Smooth muscle cell (in vitro differentiated cells): Measurements from ENCODE around the gene CORIN. TPM values are rescaled to one million over a fixed set of nuclear protein-coding genes. Genes with fewer than 3 reads are reported as not detected.

ENCODE experiments used
- DNase-seq: peaks from one replicate; lab custom pipeline; 2025; ENCODE audit not compliant: unreplicated experiment; lab: John Stamatoyannopoulos, UW
- H2AFZ ChIP-seq: fragments of 200-600 bp; sonication (generic); 2 replicates; pipeline ENCODE4 v1.6.0; 2016; ENCODE audit warnings: antibody characterized with exemption, low read depth, mild to moderate bottlenecking
- H3F3A ChIP-seq: fragments of 200-600 bp; sonication (generic); 2 replicates; pipeline ENCODE4 v1.6.0; 2017; ENCODE audit warnings: antibody characterized with exemption, low read depth
- H3K27ac ChIP-seq: fragments of 200-600 bp; sonication (generic); 2 replicates; pipeline ENCODE4 v1.5.1; 2016; ENCODE audit warnings: low read depth, mild to moderate bottlenecking
- H3K27me3 ChIP-seq: fragments of 200-600 bp; sonication (generic); 2 replicates; pipeline ENCODE4 v1.6.1; 2016; ENCODE audit warnings: low read depth, mild to moderate bottlenecking
- H3K36me3 ChIP-seq: fragments of 200-600 bp; sonication (generic); 2 replicates; pipeline ENCODE4 v1.5.1; 2016; ENCODE audit warnings: low read depth
- H3K4me1 ChIP-seq: fragments of 200-600 bp; sonication (generic); 2 replicates; pipeline ENCODE4 v1.5.1; 2016; ENCODE audit warnings: low read depth
- H3K4me2 ChIP-seq: fragments of 200-600 bp; sonication (generic); 2 replicates; pipeline ENCODE4 v1.6.0; 2016; ENCODE audit warnings: mild to moderate bottlenecking
- H3K4me3 ChIP-seq: fragments of 200-600 bp; sonication (generic); 2 replicates; pipeline ENCODE4 v1.5.1; 2016; ENCODE audit warnings: mild to moderate bottlenecking
- H3K79me2 ChIP-seq: fragments of 200-600 bp; sonication (generic); 2 replicates; pipeline ENCODE4 v1.6.0; 2016; ENCODE audit warnings: low read depth, mild to moderate bottlenecking
- H3K9ac ChIP-seq: fragments of 200-600 bp; sonication (generic); 2 replicates; pipeline ENCODE4 v1.6.0; 2016; ENCODE audit warnings: low read depth
- H3K9me3 ChIP-seq: fragments of 200-600 bp; sonication (generic); replicated peaks from 2 replicates; pipeline ENCODE4 v1.5.1; 2016; ENCODE audit warnings: low read depth
- H4K20me1 ChIP-seq: fragments of 200-600 bp; sonication (generic); 2 replicates; pipeline ENCODE4 v1.6.0; 2016; ENCODE audit warnings: low read depth
- CTCF ChIP-seq: fragments of 200-600 bp; sonication (generic); IDR thresholded peaks from 2 replicates; pipeline ENCODE4 v1.5.1; 2017; ENCODE audit warnings: borderline replicate concordance, mild to moderate bottlenecking, antibody characterized with exemption; ENCODE audit not compliant: insufficient read depth, poor library complexity, severe bottlenecking
- WGBS: methylation state at CpG from one replicate; pipeline ENCODE4 v1.1.7; 2016; ENCODE audit warnings: low lambda C conversion rate; 5-methylcytosine and 5-hydroxymethylcytosine counted together
- polyA plus RNA-seq: library from polyadenylated mRNA; unstranded; fragments of >200 nt; fragmentation: Nextera tagmentation; extraction: Ambion mirVana; gene quantifications from 2 replicates; pipeline ENCODE4 v1.2.1, GENCODE V29; 2016
- total RNA-seq: library from RNA; depleted of rRNA; stranded (reverse); fragments of >200 nt; gene quantifications from 2 replicates; pipeline ENCODE4 v1.2.3, GENCODE V29; 2014

The CORIN gene
- total and polyA plus RNA-seq, 2 experiments from 2014 or later: 0.27 to 1.8 TPM

- WGBS: 13% methylated on average over 7 of the region's 7 CpGs
- Histone ChIP-seq H3K27me3 (no peaks in the 10 kb centered on the region), H3K4me2 (peak overlapping the region; percentile 51), H3K27ac (peak overlapping the region; percentile 49), H3K9ac (peak overlapping the region; percentile 2), H3K4me3 (no peak overlapping the region), H4K20me1 (no peaks in the 10 kb centered on the region), H2AFZ (no peak overlapping the region), H3K79me2 (no peaks in the 10 kb centered on the region), H3K4me1 (peaks cover 6% of the 10 kb centered on the region), H3K9me3 (no peaks in the 10 kb centered on the region), H3K36me3 (no peaks in the 10 kb centered on the region), H3F3A (no peaks in the 10 kb centered on the region)
- DNase-seq: no peak
- no peak for TF ChIP-seq CTCF
These were observed 13.0 kb downstream of the CORIN start for GRCh38 chr4:47824840-47825239.

GRCh38 chr4:47819178-47819577 is 18.7 kb downstream of the CORIN start:
- Histone ChIP-seq H3K27ac (no peak overlapping the region), H2AFZ (no peak overlapping the region), H3K79me2 (no peaks in the 10 kb centered on the region), H4K20me1 (no peaks in the 10 kb centered on the region), H3K4me1 (no peaks in the 10 kb centered on the region), H3F3A (no peaks in the 10 kb centered on the region), H3K4me3 (no peak overlapping the region), H3K36me3 (no peaks in the 10 kb centered on the region), H3K4me2 (no peak overlapping the region), H3K9ac (no peak overlapping the region), H3K27me3 (no peaks in the 10 kb centered on the region), H3K9me3 (no peaks in the 10 kb centered on the region)
- no peak for DNase-seq
- WGBS: 87% methylated on average over 1 of the region's 1 CpG
- TF ChIP-seq CTCF: no peak

- no peaks in the 10 kb centered on the region for H4K20me1 ChIP-seq
- no peaks in the 10 kb centered on the region for H3F3A ChIP-seq
- no peak overlapping the region for H3K4me2 ChIP-seq
- no peak overlapping the region for H3K27ac ChIP-seq
- no peaks in the 10 kb centered on the region for H3K27me3 ChIP-seq
- no peak overlapping the region for H2AFZ ChIP-seq
- no peaks in the 10 kb centered on the region for H3K4me1 ChIP-seq
- no peaks in the 10 kb centered on the region for H3K36me3 ChIP-seq
- no peak overlapping the region for H3K9ac ChIP-seq
- no peak overlapping the region for H3K4me3 ChIP-seq
- TF ChIP-seq CTCF: no peak
- H3K79me2 ChIP-seq: no peaks in the 10 kb centered on the region
- H3K9me3 ChIP-seq: no peaks in the 10 kb centered on the region
- no peak for DNase-seq
These were observed 20.6 kb downstream of the CORIN start for GRCh38 chr4:47817275-47817674.

GRCh38 chr4:47816748-47817147 is 21.1 kb downstream of the CORIN start:
- H2AFZ ChIP-seq: no peak overlapping the region
- no peaks in the 10 kb centered on the region for H4K20me1 ChIP-seq
- no peak for DNase-seq
- no peaks in the 10 kb centered on the region for H3K36me3 ChIP-seq
- 100% methylated on average over 2 of the region's 2 CpGs for WGBS
- no peaks in the 10 kb centered on the region for H3K4me1 ChIP-seq
- H3K9ac ChIP-seq: no peak overlapping the region
- no peak for TF ChIP-seq CTCF
- no peak overlapping the region for H3K4me2 ChIP-seq
- no peaks in the 10 kb centered on the region for H3K27me3 ChIP-seq
- H3K4me3 ChIP-seq: no peak overlapping the region
- H3K27ac ChIP-seq: no peak overlapping the region
- H3K9me3 ChIP-seq: no peaks in the 10 kb centered on the region
- no peaks in the 10 kb centered on the region for H3K79me2 ChIP-seq
- no peaks in the 10 kb centered on the region for H3F3A ChIP-seq
